Measurements from ENCODE around the gene OTUD4.

The OTUD4 gene

GRCh38 chr4:145177906-145178538 is 2.4 kb downstream of the OTUD4 start:
- no peak for TF ChIP-seq CTCF (IDR thresholded peaks at IDR 0.05; ENCODE audit: low read depth, low read length)
- H3K4me3 ChIP-seq (ENCODE audit: low read depth, low read length): peak overlapping the region; percentile 81

- TF ChIP-seq CTCF (IDR thresholded peaks at IDR 0.05; ENCODE audit: low read depth, low read length): no peak
- peak overlapping the region; percentile 81 for H3K4me3 ChIP-seq (ENCODE audit: low read depth, low read length)
Observed at GRCh38 chr4:145177511-145177905, 2.9 kb downstream of the OTUD4 start.

- TF ChIP-seq CTCF (IDR thresholded peaks at IDR 0.05; ENCODE audit: low read depth, low read length): no peak
- H3K4me3 ChIP-seq (ENCODE audit: low read depth, low read length): peak overlapping the region; percentile 81
Observed at GRCh38 chr4:145176641-145177432, 3.6 kb downstream of the OTUD4 start.

GRCh38 chr4:145171911-145172310 is 8.5 kb downstream of the OTUD4 start:
- TF ChIP-seq CTCF (IDR thresholded peaks at IDR 0.05; ENCODE audit: low read depth, low read length): no peak
- H3K4me3 ChIP-seq (ENCODE audit: low read depth, low read length): no peak overlapping the region

- no peak overlapping the region for H3K4me3 ChIP-seq (ENCODE audit: low read depth, low read length)
- TF ChIP-seq CTCF (IDR thresholded peaks at IDR 0.05; ENCODE audit: low read depth, low read length): no peak
Observed at GRCh38 chr4:145170223-145170622, 10.2 kb downstream of the OTUD4 start.

GRCh38 chr4:145168581-145169187 is 11.7 kb downstream of the OTUD4 start:
- no peak overlapping the region for H3K4me3 ChIP-seq (ENCODE audit: low read depth, low read length)
- no peak for TF ChIP-seq CTCF (IDR thresholded peaks at IDR 0.05; ENCODE audit: low read depth, low read length)

GRCh38 chr4:145167887-145168286 is 12.5 kb downstream of the OTUD4 start:
- no peak for TF ChIP-seq CTCF (IDR thresholded peaks at IDR 0.05; ENCODE audit: low read depth, low read length)

More at GRCh38 chr4:145167887-145168286, 12.5 kb downstream of the OTUD4 start:
- no peak overlapping the region for H3K4me3 ChIP-seq (ENCODE audit: low read depth, low read length)

Data from WI38 (cell line).